ENCODE results near the gene SULT4A1. TPM values are rescaled to one million over a fixed set of nuclear protein-coding genes. Genes with fewer than 3 reads are reported as not detected.

The SULT4A1 gene
- total RNA-seq, 1 donor from 2014 or later, result 6.3 TPM

DNA sequence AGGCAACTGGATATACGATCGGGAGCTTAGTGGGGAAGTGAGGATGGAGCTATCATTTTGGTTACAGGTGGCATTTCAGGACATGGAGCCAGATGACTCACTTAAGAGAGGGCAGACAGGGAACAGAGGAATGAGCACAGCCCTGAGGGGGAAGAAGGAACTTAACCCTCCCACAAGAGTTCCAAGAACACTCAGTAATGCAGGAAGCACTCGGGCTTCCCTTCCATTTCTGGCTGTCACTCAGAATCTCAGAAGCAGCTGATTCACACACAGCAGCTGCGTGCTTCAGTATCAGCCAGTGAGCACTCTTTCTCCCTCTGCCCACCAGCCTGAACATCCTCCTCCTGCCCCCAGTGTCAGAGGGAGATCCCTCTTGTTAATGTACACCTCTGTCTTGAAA is 85.0 kb downstream of the SULT4A1 start:
- no peak for DNase-seq (ENCODE audit: low read depth, low spot score)
- Mint-ChIP-seq H3K27me3 (ENCODE audit: low read depth) (no peaks in the 10 kb centered on the region), H3K4me1 (no peaks in the 10 kb centered on the region), H3K27ac (ENCODE audit: unreplicated experiment) (no peak overlapping the region), H3K36me3 (ENCODE audit: low read depth) (no peaks in the 10 kb centered on the region), H3K9me3 (no peaks in the 10 kb centered on the region), H3K4me3 (no peak overlapping the region)
- TF ChIP-seq, protein P1, sequence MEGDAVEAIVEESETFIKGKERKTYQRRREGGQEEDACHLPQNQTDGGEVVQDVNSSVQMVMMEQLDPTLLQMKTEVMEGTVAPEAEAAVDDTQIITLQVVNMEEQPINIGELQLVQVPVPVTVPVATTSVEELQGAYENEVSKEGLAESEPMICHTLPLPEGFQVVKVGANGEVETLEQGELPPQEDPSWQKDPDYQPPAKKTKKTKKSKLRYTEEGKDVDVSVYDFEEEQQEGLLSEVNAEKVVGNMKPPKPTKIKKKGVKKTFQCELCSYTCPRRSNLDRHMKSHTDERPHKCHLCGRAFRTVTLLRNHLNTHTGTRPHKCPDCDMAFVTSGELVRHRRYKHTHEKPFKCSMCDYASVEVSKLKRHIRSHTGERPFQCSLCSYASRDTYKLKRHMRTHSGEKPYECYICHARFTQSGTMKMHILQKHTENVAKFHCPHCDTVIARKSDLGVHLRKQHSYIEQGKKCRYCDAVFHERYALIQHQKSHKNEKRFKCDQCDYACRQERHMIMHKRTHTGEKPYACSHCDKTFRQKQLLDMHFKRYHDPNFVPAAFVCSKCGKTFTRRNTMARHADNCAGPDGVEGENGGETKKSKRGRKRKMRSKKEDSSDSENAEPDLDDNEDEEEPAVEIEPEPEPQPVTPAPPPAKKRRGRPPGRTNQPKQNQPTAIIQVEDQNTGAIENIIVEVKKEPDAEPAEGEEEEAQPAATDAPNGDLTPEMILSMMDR (conservative IDR thresholded peaks at IDR 0.05), result no peak

DNA sequence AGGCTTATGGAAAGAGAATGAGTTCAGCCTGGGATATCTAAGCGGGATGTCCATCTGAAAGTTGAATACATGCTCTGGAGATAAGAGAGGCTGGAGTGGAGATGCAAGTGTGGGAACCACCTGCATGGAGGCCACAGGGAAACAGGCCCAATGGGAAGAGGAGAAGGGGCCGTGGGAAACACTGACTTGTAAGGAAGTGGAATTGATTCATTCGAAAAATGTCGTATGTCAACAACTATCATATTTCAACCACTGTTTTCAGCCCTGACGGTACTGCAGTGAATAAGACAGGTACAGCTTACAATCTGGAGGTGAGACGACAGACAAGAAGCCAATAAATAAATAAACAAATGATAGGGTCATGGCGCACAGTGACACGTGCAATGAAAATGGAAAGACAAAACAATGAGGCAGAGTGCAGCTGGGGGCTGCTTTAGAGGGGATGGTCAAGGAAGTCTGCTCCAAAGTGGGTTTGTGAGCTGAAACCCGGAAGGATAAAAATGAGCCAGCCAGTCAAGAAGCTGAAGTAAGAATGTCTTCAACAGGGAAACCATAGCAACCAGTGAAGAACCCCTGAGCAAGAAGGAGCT is 86.1 kb downstream of the SULT4A1 start:
- TF ChIP-seq, protein P1 (conservative IDR thresholded peaks at IDR 0.05), result no peak
- H3K9me3 Mint-ChIP-seq, result no peaks in the 10 kb centered on the region
- H3K4me3 Mint-ChIP-seq, result no peak overlapping the region
- H3K36me3 Mint-ChIP-seq (ENCODE audit: low read depth), result no peaks in the 10 kb centered on the region
- no peak for DNase-seq (ENCODE audit: low read depth, low spot score)
- no peaks in the 10 kb centered on the region for H3K4me1 Mint-ChIP-seq
- no peaks in the 10 kb centered on the region for H3K27me3 Mint-ChIP-seq (ENCODE audit: low read depth)
- H3K27ac Mint-ChIP-seq (ENCODE audit: unreplicated experiment), result peak overlapping the region; percentile 1

Other genes starting within 250 kb of the SULT4A1 start
- 1.5 and 2.3 TPM in 2 replicates for gene EFCAB6, start 50.2 kb downstream of the SULT4A1 start, total RNA-seq
- not detected in 2 replicates for gene PNPLA5, start 29.5 kb upstream of the SULT4A1 start, total RNA-seq
- 28.3 and 31.2 TPM in 2 replicates for gene PNPLA3, start 61.3 kb upstream of the SULT4A1 start, total RNA-seq
- gene SAMM50, start 92.9 kb upstream of the SULT4A1 start, total RNA-seq, result 54.0 and 54.6 TPM in 2 replicates
- 19.6 and 21.8 TPM in 2 replicates for gene PARVB, start 161.8 kb upstream of the SULT4A1 start, total RNA-seq

Data from neural crest cell (in vitro differentiated cells).